Stomach (tissue), 9 donors: ENCODE results near the gene PCBD2. TPM values are rescaled to one million over a fixed set of nuclear protein-coding genes. Genes with fewer than 3 reads are reported as not detected.
"Not testable (repeated sequence)": the region's sequence is repeated elsewhere in the genome, so short reads cannot be mapped to it uniquely, and the experiment has no call there.

ENCODE experiments used
- DNase-seq, 2 donors: peaks; one replicate each; pipeline versions ENCODE4 v3.0.0 to v3.0.0-alpha.2; 2013 to 2019
- H3K27ac ChIP-seq, 5 donors: fragments of 200-600 bp in 4 of 5; sonication (generic) in 4 of 5; one replicate each; pipeline ENCODE4 v1.5.1; 2013 to 2019; ENCODE audit warnings: mild to moderate bottlenecking in 1 of 5, moderate library complexity in 1 of 5
- H3K27me3 ChIP-seq, 3 donors: fragments of 200-600 bp; sonication (generic); one replicate each; pipeline ENCODE4 v1.5.1; 2017 to 2019; ENCODE audit warnings: mixed run types in 1 of 3
- H3K36me3 ChIP-seq, 4 donors: fragments of 200-600 bp; sonication (generic); 1 replicate in 3 of 4; 2 replicates in 1 of 4; pipeline ENCODE4 v1.5.1; 2016 to 2019
- H3K4me1 ChIP-seq, 4 donors: fragments of 200-600 bp; sonication (generic); one replicate each; pipeline ENCODE4 v1.5.1; 2016 to 2019
- H3K4me3 ChIP-seq, 4 donors: fragments of 200-600 bp; sonication (generic) in 3 of 4; one replicate each; pipeline ENCODE4 v1.5.1; 2016 to 2019; ENCODE audit warnings: mild to moderate bottlenecking in 1 of 4
- H3K9me3 ChIP-seq, 4 donors: fragments of 200-600 bp; sonication (generic); one replicate each; pipeline ENCODE4 v1.5.1; 2016 to 2019
- EP300 ChIP-seq: sonication (generic); formaldehyde crosslinking; IDR thresholded peaks from one replicate; pipeline ENCODE4 v1.6.1; 2017; ENCODE audit warnings: antibody characterized with exemption
- POLR2A ChIP-seq, 4 donors: fragments of 450-650 bp; IDR thresholded peaks; one replicate each; pipeline ENCODE4 v1.6.1; 2016; ENCODE audit warnings: antibody characterized with exemption in 4 of 4, control low read depth in 2 of 4, mild to moderate bottlenecking in 1 of 4, moderate library complexity in 1 of 4
- POLR2AphosphoS5 ChIP-seq, 3 donors: sonication (generic); formaldehyde crosslinking; IDR thresholded peaks; one replicate each; pipeline ENCODE4 v1.6.1; 2016; ENCODE audit warnings: antibody characterized with exemption in 3 of 3
- WGBS, 5 donors: extraction: QIAGEN DNeasy Blood & Tissue Kit in 3 of 5; methylation state at CpG; one replicate each; pipeline versions ENCODE4 v1.1.5 to v1.1.7; 2013 to 2018; 5-methylcytosine and 5-hydroxymethylcytosine counted together
- intact Hi-C: fragments of 100-400 bp; cut with DNase I; formaldehyde crosslinking; loops from one replicate; pipeline ENCODE4 v1.15.1; 2023; ENCODE audit warnings: low total_unique reads
- polyA plus RNA-seq, 3 donors: library from polyadenylated mRNA; stranded (reverse); fragments of 200-250 nt; gene quantifications; one replicate each; pipeline ENCODE4 v1.2.3, GENCODE V29; 2013
- total RNA-seq, 5 donors: library from RNA; depleted of rRNA; stranded (reverse); fragments of >200 nt; gene quantifications; one replicate each; pipeline versions ENCODE4 v1.1.0 to v1.2.3, GENCODE V29; 2014 to 2016
- TF ChIP-seq, protein P1 (sequence below), 7 experiments: fragments of 450-650 bp in 4 of 7; fragments of 200-600 bp in 3 of 7; sonication (generic) in 3 of 7; IDR thresholded peaks; one replicate each; pipeline ENCODE4 v1.5.1; 2016 to 2019; ENCODE audit warnings: antibody characterized with exemption in 7 of 7, control low read depth in 2 of 7, mild to moderate bottlenecking in 1 of 7
- donor health status: healthy with polysubstance abuse.
- donor health status: Bipolar disorder and iron deficiency.
- donor health status: healthy.

The PCBD2 gene
- total and polyA plus RNA-seq, 8 donors, result under 0.01 to 18.5 (median 7.1) TPM

DNA sequence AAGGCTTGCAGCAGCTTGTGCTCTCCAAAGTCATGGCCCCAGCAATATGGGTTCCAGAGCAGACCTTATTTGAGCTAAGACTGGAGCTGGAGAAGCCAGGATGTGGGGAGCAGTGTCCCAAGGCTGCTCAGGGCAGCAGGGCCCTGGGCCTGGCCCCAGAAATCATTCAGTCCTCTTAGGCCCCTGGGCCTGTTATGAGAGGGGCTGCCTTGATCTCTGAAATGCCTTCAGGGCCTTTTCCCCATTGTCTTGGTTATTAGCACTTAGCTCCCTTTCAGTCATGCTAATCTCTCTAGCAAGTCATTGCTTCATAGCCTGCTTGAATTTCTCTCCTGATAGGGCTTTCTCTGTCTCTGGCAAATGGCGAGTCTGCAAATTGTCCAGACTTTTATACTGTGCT is 71.9 kb downstream of the PCBD2 start:
- intact Hi-C loops, result no loop called here
- H3K27ac ChIP-seq, result no peak overlapping the region
- H3K9me3 ChIP-seq, result peaks cover 1 to 39% (median 23%) of the 10 kb centered on the region in 4 donors
- H3K36me3 ChIP-seq, result peaks cover 0 to 14% (median 3%) of the 10 kb centered on the region in 4 donors
- no peak for TF ChIP-seq POLR2AphosphoS5 (IDR thresholded peaks at IDR 0.05)
- TF ChIP-seq, protein P1, sequence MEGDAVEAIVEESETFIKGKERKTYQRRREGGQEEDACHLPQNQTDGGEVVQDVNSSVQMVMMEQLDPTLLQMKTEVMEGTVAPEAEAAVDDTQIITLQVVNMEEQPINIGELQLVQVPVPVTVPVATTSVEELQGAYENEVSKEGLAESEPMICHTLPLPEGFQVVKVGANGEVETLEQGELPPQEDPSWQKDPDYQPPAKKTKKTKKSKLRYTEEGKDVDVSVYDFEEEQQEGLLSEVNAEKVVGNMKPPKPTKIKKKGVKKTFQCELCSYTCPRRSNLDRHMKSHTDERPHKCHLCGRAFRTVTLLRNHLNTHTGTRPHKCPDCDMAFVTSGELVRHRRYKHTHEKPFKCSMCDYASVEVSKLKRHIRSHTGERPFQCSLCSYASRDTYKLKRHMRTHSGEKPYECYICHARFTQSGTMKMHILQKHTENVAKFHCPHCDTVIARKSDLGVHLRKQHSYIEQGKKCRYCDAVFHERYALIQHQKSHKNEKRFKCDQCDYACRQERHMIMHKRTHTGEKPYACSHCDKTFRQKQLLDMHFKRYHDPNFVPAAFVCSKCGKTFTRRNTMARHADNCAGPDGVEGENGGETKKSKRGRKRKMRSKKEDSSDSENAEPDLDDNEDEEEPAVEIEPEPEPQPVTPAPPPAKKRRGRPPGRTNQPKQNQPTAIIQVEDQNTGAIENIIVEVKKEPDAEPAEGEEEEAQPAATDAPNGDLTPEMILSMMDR (IDR thresholded peaks at IDR 0.05), result no peak
- TF ChIP-seq POLR2A (IDR thresholded peaks at IDR 0.05), result no peak
- no peak for TF ChIP-seq EP300
- no peak for DNase-seq
- H3K27me3 ChIP-seq, result no peaks in the 10 kb centered on the region
- no peaks in the 10 kb centered on the region for H3K4me1 ChIP-seq
- no peak overlapping the region for H3K4me3 ChIP-seq
- 94 to 100% (median 96%) methylated on average over 1 of the region's 1 CpG for WGBS, 5 donors

DNA sequence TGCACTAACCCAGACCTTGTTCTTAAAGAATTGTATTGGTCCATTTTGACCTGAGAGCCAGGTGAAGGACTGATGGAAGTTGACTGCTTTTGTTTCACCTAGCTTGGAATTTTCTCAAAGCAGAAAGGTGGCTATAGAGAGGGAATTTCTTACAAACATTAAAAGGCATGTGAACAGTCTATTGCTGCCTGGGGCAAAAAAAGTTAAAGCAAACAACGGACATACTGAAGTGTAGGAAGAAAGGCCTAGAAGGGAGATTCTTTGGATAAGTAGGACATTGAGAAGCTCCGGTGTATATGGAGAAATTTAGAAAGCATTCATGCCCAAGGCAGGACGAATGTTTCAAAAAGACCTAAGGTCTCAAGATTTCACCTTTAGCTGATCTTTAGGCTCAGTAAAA is 74.5 kb downstream of the PCBD2 start:
- DNase-seq, result no peak
- 89 to 97% (median 93%) methylated on average over 3 of the region's 3 CpGs for WGBS, 5 donors

GRCh38 chr5:134982230-134982629 is 77.3 kb downstream of the PCBD2 start:
- Histone ChIP-seq H3K4me1 (no peaks in the 10 kb centered on the region), H3K27me3 (no peaks in the 10 kb centered on the region), H3K36me3 (peaks cover 0 to under 1% (median 0%) of the 10 kb centered on the region in 4 donors), H3K9me3 (peaks cover 10 to 47% (median 27%) of the 10 kb centered on the region in 4 donors), H3K27ac (no peak overlapping the region), H3K4me3 (no peak overlapping the region)
- no peak for DNase-seq
- 91 to 100% (median 95%) methylated on average over 1 of the region's 1 CpG for WGBS, 5 donors
- intact Hi-C loops, result no loop called here
- TF ChIP-seq POLR2A (IDR thresholded peaks at IDR 0.05) (no peak), EP300 (no peak), POLR2AphosphoS5 (IDR thresholded peaks at IDR 0.05) (no peak)
- TF ChIP-seq, protein P1 (IDR thresholded peaks at IDR 0.05), result no peak

More for the DNA sequence above, 74.5 kb downstream of the PCBD2 start:
- Histone ChIP-seq H3K9me3 (peaks cover 10 to 57% (median 34%) of the 10 kb centered on the region in 4 donors), H3K4me1 (no peaks in the 10 kb centered on the region), H3K27ac (no peak overlapping the region), H3K4me3 (no peak overlapping the region), H3K27me3 (no peaks in the 10 kb centered on the region), H3K36me3 (peaks cover 0 to 14% (median 3%) of the 10 kb centered on the region in 4 donors)
- TF ChIP-seq POLR2A (IDR thresholded peaks at IDR 0.05) (no peak), POLR2AphosphoS5 (IDR thresholded peaks at IDR 0.05) (no peak), EP300 (no peak)
- TF ChIP-seq, protein P1 (IDR thresholded peaks at IDR 0.05), result no peak
- intact Hi-C loops, result no loop called here

GRCh38 chr5:134989266-134989830 is 84.4 kb downstream of the PCBD2 start:
- intact Hi-C loops, result no loop called here
- Histone ChIP-seq H3K27ac (no peak overlapping the region), H3K9me3 (no peaks in the 10 kb centered on the region), H3K4me3 (no peak overlapping the region), H3K27me3 (no peaks in the 10 kb centered on the region), H3K36me3 (no peaks in the 10 kb centered on the region), H3K4me1 (no peaks in the 10 kb centered on the region)
- DNase-seq, result no peak
- 78 to 89% (median 86%) methylated on average over 3 of the region's 3 CpGs for whole genome bisulfite sequencing, 5 donors
- TF ChIP-seq EP300 (no peak), POLR2A (IDR thresholded peaks at IDR 0.05) (no peak), POLR2AphosphoS5 (IDR thresholded peaks at IDR 0.05) (no peak)
- TF ChIP-seq, protein P1 (IDR thresholded peaks at IDR 0.05), result no peak

DNA sequence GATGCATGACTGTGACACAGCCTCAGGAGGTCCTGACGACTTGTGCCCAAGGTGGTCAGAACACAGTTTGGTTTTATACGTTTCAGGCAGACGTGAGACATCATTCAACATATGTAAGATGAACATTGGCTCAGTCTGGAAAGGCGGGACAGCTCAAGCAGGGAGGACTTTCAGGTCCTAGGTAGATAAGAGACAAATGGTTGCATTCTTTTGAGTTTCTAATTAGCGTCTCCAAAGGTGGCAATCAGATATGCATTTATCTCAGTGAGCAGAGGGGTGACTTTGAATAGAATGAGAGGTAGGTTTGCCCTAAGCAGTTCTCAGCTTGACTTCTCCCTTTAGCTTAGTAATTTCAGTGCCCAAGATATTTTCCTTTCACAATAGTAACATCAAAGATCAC is 85.3 kb downstream of the PCBD2 start:
- DNase-seq, H3K4me3 ChIP-seq, H3K27me3 ChIP-seq, intact Hi-C loops, H3K4me1 ChIP-seq, H3K9me3 ChIP-seq, H3K27ac ChIP-seq, H3K36me3 ChIP-seq: not testable (repeated sequence)
- WGBS, 5 donors, result 62 to 83% (median 66%) methylated on average over 5 of the region's 5 CpGs
